ENCODE data around the gene SLX4IP.

DNA sequence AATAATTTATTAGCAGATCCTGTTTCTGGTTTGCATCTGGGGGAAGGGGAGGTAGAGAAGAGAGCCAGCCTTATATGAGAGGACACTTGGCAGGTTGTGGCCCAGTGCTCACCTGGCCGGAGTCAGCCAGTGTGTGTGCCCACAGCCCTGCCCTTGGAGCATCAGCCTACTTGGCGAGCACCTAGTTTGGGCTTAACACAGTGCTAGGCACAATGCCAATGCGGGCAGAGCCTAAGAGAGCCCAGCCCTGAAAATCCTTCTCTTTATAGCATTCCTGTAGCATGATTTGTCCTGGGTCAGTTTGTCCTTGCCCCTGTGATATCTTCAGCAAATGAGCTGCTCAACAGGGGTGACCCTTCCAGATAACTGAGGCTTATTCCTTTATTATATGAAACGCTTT, 73.0 kb downstream of the SLX4IP start:
- TF ChIP-seq POLR2AphosphoS5 (IDR thresholded peaks at IDR 0.05; ENCODE audit: low read depth, low read length) (peak; percentile 66), EGR1 (IDR thresholded peaks at IDR 0.05; ENCODE audit: low read depth) (no peak), EZH2phosphoT487 (IDR thresholded peaks at IDR 0.05; ENCODE audit: borderline replicate concordance) (no peak), CEBPB (IDR thresholded peaks at IDR 0.05; ENCODE audit: low read depth) (0 out of 2 replicates have a peak, but pooled peaks have one; percentile 8), SIN3A (IDR thresholded peaks at IDR 0.05; ENCODE audit: low read depth) (no peak), SP1 (IDR thresholded peaks at IDR 0.05; ENCODE audit: low read depth) (peak; percentile 78), RAD21 (IDR thresholded peaks at IDR 0.05; ENCODE audit: low read depth) (peak; percentile 3; the same call in 1 of the 2 replicates), POLR2A (IDR thresholded peaks at IDR 0.05; ENCODE audit: borderline replicate concordance, extremely low read depth, insufficient read depth, insufficient read length) (no peak)
- TF ChIP-seq, protein P1, sequence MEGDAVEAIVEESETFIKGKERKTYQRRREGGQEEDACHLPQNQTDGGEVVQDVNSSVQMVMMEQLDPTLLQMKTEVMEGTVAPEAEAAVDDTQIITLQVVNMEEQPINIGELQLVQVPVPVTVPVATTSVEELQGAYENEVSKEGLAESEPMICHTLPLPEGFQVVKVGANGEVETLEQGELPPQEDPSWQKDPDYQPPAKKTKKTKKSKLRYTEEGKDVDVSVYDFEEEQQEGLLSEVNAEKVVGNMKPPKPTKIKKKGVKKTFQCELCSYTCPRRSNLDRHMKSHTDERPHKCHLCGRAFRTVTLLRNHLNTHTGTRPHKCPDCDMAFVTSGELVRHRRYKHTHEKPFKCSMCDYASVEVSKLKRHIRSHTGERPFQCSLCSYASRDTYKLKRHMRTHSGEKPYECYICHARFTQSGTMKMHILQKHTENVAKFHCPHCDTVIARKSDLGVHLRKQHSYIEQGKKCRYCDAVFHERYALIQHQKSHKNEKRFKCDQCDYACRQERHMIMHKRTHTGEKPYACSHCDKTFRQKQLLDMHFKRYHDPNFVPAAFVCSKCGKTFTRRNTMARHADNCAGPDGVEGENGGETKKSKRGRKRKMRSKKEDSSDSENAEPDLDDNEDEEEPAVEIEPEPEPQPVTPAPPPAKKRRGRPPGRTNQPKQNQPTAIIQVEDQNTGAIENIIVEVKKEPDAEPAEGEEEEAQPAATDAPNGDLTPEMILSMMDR (IDR thresholded peaks at IDR 0.05 in 2 of 3, conservative IDR thresholded peaks at IDR 0.05 in 1 of 3; ENCODE audit: borderline replicate concordance in 1 of 3, insufficient read depth in 1 of 3, low read depth in 2 of 3, low read length in 2 of 3): no peak
- TF ChIP-seq, protein P2, sequence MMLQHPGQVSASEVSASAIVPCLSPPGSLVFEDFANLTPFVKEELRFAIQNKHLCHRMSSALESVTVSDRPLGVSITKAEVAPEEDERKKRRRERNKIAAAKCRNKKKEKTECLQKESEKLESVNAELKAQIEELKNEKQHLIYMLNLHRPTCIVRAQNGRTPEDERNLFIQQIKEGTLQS (IDR thresholded peaks at IDR 0.05): no peak
- TF ChIP-seq, protein P3, sequence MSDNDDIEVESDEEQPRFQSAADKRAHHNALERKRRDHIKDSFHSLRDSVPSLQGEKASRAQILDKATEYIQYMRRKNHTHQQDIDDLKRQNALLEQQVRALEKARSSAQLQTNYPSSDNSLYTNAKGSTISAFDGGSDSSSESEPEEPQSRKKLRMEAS (IDR thresholded peaks at IDR 0.05): peak; percentile 44; the same call in 1 of the 2 replicates

Measured in HCT116 (cell line).